GM03348 (cell line): ENCODE measurements around the gene ZFC3H1.
A peak's percentile ranks its signal among the peaks of the same experiment; 100 is the strongest.
"Not testable (repeated sequence)": the region's sequence is repeated elsewhere in the genome, so short reads cannot be mapped to it uniquely, and the experiment has no call there.

Experiments
- DNase-seq: peaks from one replicate; pipeline ENCODE4 v3.0.0; 2012; ENCODE audit warnings: low spot score

Gene ZFC3H1

GRCh38 chr12:71663561-71664410, at the start of gene ZFC3H1, which contains the start of gene THAP2:
TSS of gene ZFC3H1 (minus strand) at chr12:71663848. CDS start at chr12:71663610, 238 bp downstream.
TSS of gene THAP2 (plus strand) at chr12:71664301. CDS start at chr12:71664510, 209 bp downstream.
- DNase-seq, result peak; percentile 93

GRCh38 chr12:71710276-71711125, 46.9 kb upstream of the ZFC3H1 start:
- peak; percentile 75 for DNase-seq

GRCh38 chr12:71708658-71709057, 45.0 kb upstream of the ZFC3H1 start:
- DNase-seq, result no peak

- no peak for DNase-seq
Measured at GRCh38 chr12:71704920-71705319, 41.3 kb upstream of the ZFC3H1 start.

GRCh38 chr12:71703206-71703605, 39.6 kb upstream of the ZFC3H1 start:
- no peak for DNase-seq

- DNase-seq, result no peak
Measured at GRCh38 chr12:71702590-71702989, 38.9 kb upstream of the ZFC3H1 start.

GRCh38 chr12:71702181-71702580, 38.5 kb upstream of the ZFC3H1 start:
- not testable (repeated sequence) for DNase-seq

- DNase-seq, result no peak
Measured at GRCh38 chr12:71695782-71696181, 32.1 kb upstream of the ZFC3H1 start.

- DNase-seq, result no peak
Measured at GRCh38 chr12:71694099-71694820, 30.6 kb upstream of the ZFC3H1 start.

GRCh38 chr12:71693651-71694050, 30.0 kb upstream of the ZFC3H1 start:
- DNase-seq, result not testable (repeated sequence)

GRCh38 chr12:71693126-71693525, 29.5 kb upstream of the ZFC3H1 start:
- DNase-seq, result no peak

GRCh38 chr12:71691504-71692129, 28.0 kb upstream of the ZFC3H1 start:
- DNase-seq, result no peak

- DNase-seq, result no peak
Measured at GRCh38 chr12:71688961-71689570, 25.4 kb upstream of the ZFC3H1 start.

GRCh38 chr12:71687172-71687571, 23.5 kb upstream of the ZFC3H1 start:
- DNase-seq, result not testable (repeated sequence)

- peak; percentile 10 for DNase-seq
Measured at GRCh38 chr12:71686658-71687025, 23.0 kb upstream of the ZFC3H1 start.

GRCh38 chr12:71685914-71686657, 22.4 kb upstream of the ZFC3H1 start, which contains the start of gene TMEM19:
TSS of gene TMEM19 (plus strand) at chr12:71686082. CDS start at chr12:71686681, 599 bp downstream.
- peak; percentile 96 for DNase-seq

GRCh38 chr12:71685312-71685906, 21.8 kb upstream of the ZFC3H1 start:
- DNase-seq, result no peak

- no peak for DNase-seq
Measured at GRCh38 chr12:71684081-71684480, 20.4 kb upstream of the ZFC3H1 start.

GRCh38 chr12:71683633-71684032, 20.0 kb upstream of the ZFC3H1 start:
- DNase-seq, result no peak

- no peak for DNase-seq
Measured at GRCh38 chr12:71682466-71682865, 18.8 kb upstream of the ZFC3H1 start.
